ENCODE measurements around the gene PLEKHA6.

PLEKHA6 gene

GRCh38 chr1:204192046-204192445, 167.7 kb downstream of the PLEKHA6 start:
- DNase-seq (ENCODE audit: low read depth in 2 of 2), result no peak

GRCh38 chr1:204191456-204191855, 168.3 kb downstream of the PLEKHA6 start:
- no peak for DNase-seq (ENCODE audit: low read depth in 2 of 2)

- DNase-seq (ENCODE audit: low read depth in 2 of 2), result no peak
Measured at GRCh38 chr1:204190212-204191211, 169.2 kb downstream of the PLEKHA6 start.

GRCh38 chr1:204188959-204189639, 170.6 kb downstream of the PLEKHA6 start:
- no peak for DNase-seq (ENCODE audit: low read depth in 2 of 2)

- no peak for DNase-seq (ENCODE audit: low read depth in 2 of 2)
Measured at GRCh38 chr1:204186597-204186996, 173.1 kb downstream of the PLEKHA6 start.

GRCh38 chr1:204181116-204181515, 178.6 kb downstream of the PLEKHA6 start:
- DNase-seq (ENCODE audit: low read depth in 2 of 2), result no peak

- no peak for DNase-seq (ENCODE audit: low read depth in 2 of 2)
Measured at GRCh38 chr1:204180133-204180532, 179.6 kb downstream of the PLEKHA6 start.

GRCh38 chr1:204178487-204179281, 181.0 kb downstream of the PLEKHA6 start:
- DNase-seq (ENCODE audit: low read depth in 2 of 2), result no peak

- DNase-seq (ENCODE audit: low read depth in 2 of 2), result no peak
Measured at GRCh38 chr1:204177133-204177532, 182.6 kb downstream of the PLEKHA6 start.

- no peak for DNase-seq (ENCODE audit: low read depth in 2 of 2)
Measured at GRCh38 chr1:204176049-204176448, 183.7 kb downstream of the PLEKHA6 start.

GRCh38 chr1:204174958-204175357, 184.8 kb downstream of the PLEKHA6 start:
- no peak for DNase-seq (ENCODE audit: low read depth in 2 of 2)

GRCh38 chr1:204172404-204173029, 187.2 kb downstream of the PLEKHA6 start:
- no peak for DNase-seq (ENCODE audit: low read depth in 2 of 2)

GRCh38 chr1:204171751-204172178, 188.0 kb downstream of the PLEKHA6 start:
- DNase-seq (ENCODE audit: low read depth in 2 of 2), result no peak

GRCh38 chr1:204170494-204171155, 189.1 kb downstream of the PLEKHA6 start:
- DNase-seq (ENCODE audit: low read depth in 2 of 2), result no peak

- no peak for DNase-seq (ENCODE audit: low read depth in 2 of 2)
Measured at GRCh38 chr1:204169858-204170257, 189.9 kb downstream of the PLEKHA6 start.

Data from activated CD4-positive, alpha-beta T cell treated with anti-CD3 and anti-CD28 coated beads for 24 hours (primary cell).